Ascending aorta (tissue), 2 donors: Measurements from ENCODE around the gene TCERG1L. TPM values are rescaled to one million over a fixed set of nuclear protein-coding genes. Genes with fewer than 3 reads are reported as not detected.
"Not testable (repeated sequence)": the region's sequence is repeated elsewhere in the genome, so short reads cannot be mapped to it uniquely, and the experiment has no call there.

Experiments
- DNase-seq, 2 donors: peaks; one replicate each; pipeline ENCODE4 v3.0.0-alpha.2; 2019; ENCODE audit warnings: low spot score in 2 of 2
- H3K27ac ChIP-seq, 2 donors: fragments of 200-600 bp; sonication (generic); one replicate each; pipeline ENCODE4 v1.5.1; 2016 to 2017; ENCODE audit warnings: mild to moderate bottlenecking in 1 of 2
- H3K27me3 ChIP-seq: fragments of 200-600 bp; sonication (generic); one replicate; pipeline ENCODE4 v1.5.1; 2017
- H3K36me3 ChIP-seq, 2 donors: fragments of 200-600 bp; sonication (generic); one replicate each; pipeline ENCODE4 v1.5.1; 2016
- H3K4me1 ChIP-seq, 2 donors: fragments of 200-600 bp; sonication (generic); one replicate each; pipeline ENCODE4 v1.5.1; 2016 to 2017; ENCODE audit warnings: mild to moderate bottlenecking in 1 of 2
- H3K4me3 ChIP-seq, 2 donors: fragments of 200-600 bp; sonication (generic); one replicate each; pipeline ENCODE4 v1.5.1; 2016 to 2017; ENCODE audit warnings: mild to moderate bottlenecking in 1 of 2
- H3K9me3 ChIP-seq, 2 donors: fragments of 200-600 bp; sonication (generic); one replicate each; pipeline ENCODE4 v1.5.1; 2016
- CTCF ChIP-seq, 3 experiments: fragments of 200-600 bp in 2 of 3; fragments of 450-650 bp in 1 of 3; sonication (generic) in 2 of 3; IDR thresholded peaks; one replicate each; pipeline ENCODE4 v1.5.1; 2016 to 2019; ENCODE audit warnings: antibody characterized with exemption in 3 of 3, mild to moderate bottlenecking in 1 of 3, moderate library complexity in 1 of 3
- intact Hi-C: fragments of 100-400 bp; cut with DNase I; formaldehyde crosslinking; loops from one replicate; pipeline ENCODE4 v1.15.1; 2023
- total RNA-seq: library from RNA; depleted of rRNA; stranded (reverse); fragments of >200 nt; gene quantifications from one replicate; pipeline ENCODE4 v1.1.0, GENCODE V29; 2016

TCERG1L gene
- total RNA-seq, 1 donor from 2014 or later, result not detected

GRCh38 chr10:131155876-131156230, 155.7 kb downstream of the TCERG1L start:
- no peak for DNase-seq
- no peak overlapping the region for H3K4me3 ChIP-seq
- H3K27me3 ChIP-seq, result no peaks in the 10 kb centered on the region
- H3K36me3 ChIP-seq, result no peaks in the 10 kb centered on the region
- no peaks in the 10 kb centered on the region for H3K4me1 ChIP-seq
- H3K9me3 ChIP-seq, result peaks cover 0 to 9% of the 10 kb centered on the region in 2 donors
- intact Hi-C loops, result no loop called here
- H3K27ac ChIP-seq, result no peak overlapping the region
- no peak for TF ChIP-seq CTCF (IDR thresholded peaks at IDR 0.05)

- H3K4me3 ChIP-seq, result no peak overlapping the region
- peaks cover 0 to 9% of the 10 kb centered on the region in 2 donors for H3K9me3 ChIP-seq
- H3K27me3 ChIP-seq, result no peaks in the 10 kb centered on the region
- H3K27ac ChIP-seq, result no peak overlapping the region
- intact Hi-C loops, result no loop called here
- DNase-seq, result no peak
- no peak for TF ChIP-seq CTCF (IDR thresholded peaks at IDR 0.05)
- no peaks in the 10 kb centered on the region for H3K4me1 ChIP-seq
- H3K36me3 ChIP-seq, result no peaks in the 10 kb centered on the region
These were observed 156.2 kb downstream of the TCERG1L start for GRCh38 chr10:131155218-131155875.

GRCh38 chr10:131154306-131155025, 157.1 kb downstream of the TCERG1L start:
- no peak overlapping the region for H3K4me3 ChIP-seq
- no peaks in the 10 kb centered on the region for H3K36me3 ChIP-seq
- TF ChIP-seq CTCF (IDR thresholded peaks at IDR 0.05), result no peak
- peaks cover 0 to 9% of the 10 kb centered on the region in 2 donors for H3K9me3 ChIP-seq
- no peaks in the 10 kb centered on the region for H3K27me3 ChIP-seq
- no peak overlapping the region for H3K27ac ChIP-seq
- H3K4me1 ChIP-seq, result no peaks in the 10 kb centered on the region
- intact Hi-C loops, result no loop called here
- DNase-seq, result no peak

- H3K4me1 ChIP-seq, H3K4me3 ChIP-seq, DNase-seq: not testable (repeated sequence)
These were observed 159.1 kb downstream of the TCERG1L start for GRCh38 chr10:131152456-131152855.

GRCh38 chr10:131150126-131150525, 161.4 kb downstream of the TCERG1L start:
- Histone ChIP-seq H3K4me1 (no peaks in the 10 kb centered on the region), H3K27ac (no peak overlapping the region), H3K27me3 (no peaks in the 10 kb centered on the region), H3K4me3 (no peak overlapping the region), H3K9me3 (peaks cover 0 to 9% of the 10 kb centered on the region in 2 donors), H3K36me3 (no peaks in the 10 kb centered on the region)
- no peak for TF ChIP-seq CTCF (IDR thresholded peaks at IDR 0.05)
- no peak for DNase-seq
- intact Hi-C loops, result no loop called here

More at GRCh38 chr10:131152456-131152855, 159.1 kb downstream of the TCERG1L start:
- H3K27me3 ChIP-seq, intact Hi-C loops, H3K9me3 ChIP-seq, H3K36me3 ChIP-seq, H3K27ac ChIP-seq: not testable (repeated sequence)

GRCh38 chr10:131149586-131149985, 161.9 kb downstream of the TCERG1L start:
- Histone ChIP-seq H3K4me3 (no peak overlapping the region), H3K36me3 (no peaks in the 10 kb centered on the region), H3K27ac (no peak overlapping the region), H3K4me1 (no peaks in the 10 kb centered on the region), H3K27me3 (no peaks in the 10 kb centered on the region), H3K9me3 (peaks cover 0 to 9% of the 10 kb centered on the region in 2 donors)
- intact Hi-C loops, result no loop called here
- no peak for TF ChIP-seq CTCF (IDR thresholded peaks at IDR 0.05)
- DNase-seq, result no peak
